ENCODE measurements around the gene SMG9. TPM values are rescaled to one million over a fixed set of nuclear protein-coding genes. Genes with fewer than 3 reads are reported as not detected.

The SMG9 gene
- total and polyA plus RNA-seq, 2 of the 4 experiments (the other 2 are of a cell fraction) = 4.8 to 24.3 TPM

GRCh38 chr19:43763473-43763939, 8.7 kb upstream of the SMG9 start:
- H3K4me1 ChIP-seq (ENCODE audit: control insufficient read depth, insufficient read depth, low read length) = peaks cover 19% of the 10 kb centered on the region
- H2AK9ac ChIP-seq (replicated peaks; ENCODE audit: low read depth, low read length, poor library complexity) = peak overlapping the region; percentile 65
- peak overlapping the region; percentile 14; the same call in 1 of the 2 replicates for H3K27ac ChIP-seq (ENCODE audit: insufficient read depth, low read length)
- peak overlapping the region; percentile 83 for H2AFZ ChIP-seq (replicated peaks; ENCODE audit: low read length, poor library complexity)
- no peak overlapping the region for H3K4me3 ChIP-seq (ENCODE audit: insufficient read depth, low read depth, low read length)
- H3K4ac ChIP-seq (ENCODE audit: low read depth, low read length) = peak overlapping the region; percentile 65
- ChIA-PET CTCF (interaction anchor here (2.5 kb wide), 1 partner anchor 11 kb away, joined by 10 read pairs; no protein-coding TSS in a partner anchor), POLR2A (ENCODE audit: unreplicated experiment) (no interaction called here)
- H3K4me2 ChIP-seq (ENCODE audit: low read depth, low read length) = no peak overlapping the region
- peak overlapping the region; percentile 38 for H3K14ac ChIP-seq (replicated peaks; ENCODE audit: low read depth, low read length)
- H3K9me1 ChIP-seq (ENCODE audit: insufficient read depth, low read length) = peaks cover 26% of the 10 kb centered on the region
- in situ Hi-C loops (cut with MboI; ENCODE audit: low sequenced_read_pairs) (no loop called here), intact Hi-C loops (cut with micrococcal nuclease) (no loop called here), dilution Hi-C loops (cut with HindIII; ENCODE audit: low sequenced_read_pairs, unreplicated experiment) (no loop called here)
- no peaks in the 10 kb centered on the region for H3K36me3 ChIP-seq (ENCODE audit: control insufficient read depth, insufficient read depth, low read length)
- H3K56ac ChIP-seq (ENCODE audit: extremely low read depth, insufficient read depth, low read length) = no peak overlapping the region
- DNase-seq (peak; percentile 45), ATAC-seq (ENCODE audit: low read depth) (no peak)
- no peak for TF ChIP-seq RAD21 (IDR thresholded peaks at IDR 0.05; ENCODE audit: low read length)
- no peak for TF ChIP-seq USF2 (IDR thresholded peaks at IDR 0.05; ENCODE audit: low read depth, low read length)
- TF ChIP-seq CTCF (conservative IDR thresholded peaks at IDR 0.05; ENCODE audit: low read depth, low read length) = no peak
- TF ChIP-seq POLR2A (IDR thresholded peaks at IDR 0.05; ENCODE audit: low read depth, low read length) = no peak
- no peak for TF ChIP-seq MAZ (IDR thresholded peaks at IDR 0.05; ENCODE audit: borderline replicate concordance, low read depth, low read length)
- TF ChIP-seq RFX5 (IDR thresholded peaks at IDR 0.05; ENCODE audit: low read depth, low read length) = no peak
- no peak for TF ChIP-seq BHLHE40 (IDR thresholded peaks at IDR 0.05; ENCODE audit: low read depth, low read length)
- no peak for TF ChIP-seq MXI1 (IDR thresholded peaks at IDR 0.05; ENCODE audit: borderline replicate concordance, low read depth, low read length)
- TF ChIP-seq, protein P1, sequence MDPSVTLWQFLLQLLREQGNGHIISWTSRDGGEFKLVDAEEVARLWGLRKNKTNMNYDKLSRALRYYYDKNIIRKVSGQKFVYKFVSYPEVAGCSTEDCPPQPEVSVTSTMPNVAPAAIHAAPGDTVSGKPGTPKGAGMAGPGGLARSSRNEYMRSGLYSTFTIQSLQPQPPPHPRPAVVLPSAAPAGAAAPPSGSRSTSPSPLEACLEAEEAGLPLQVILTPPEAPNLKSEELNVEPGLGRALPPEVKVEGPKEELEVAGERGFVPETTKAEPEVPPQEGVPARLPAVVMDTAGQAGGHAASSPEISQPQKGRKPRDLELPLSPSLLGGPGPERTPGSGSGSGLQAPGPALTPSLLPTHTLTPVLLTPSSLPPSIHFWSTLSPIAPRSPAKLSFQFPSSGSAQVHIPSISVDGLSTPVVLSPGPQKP (IDR thresholded peaks at IDR 0.05; ENCODE audit: borderline replicate concordance, low read depth, low read length) = no peak
- no peak for TF ChIP-seq RCOR1 (IDR thresholded peaks at IDR 0.05; ENCODE audit: insufficient replicate concordance, low read length)
- H4K20me1 ChIP-seq (ENCODE audit: insufficient read depth, low read length) = no peaks in the 10 kb centered on the region
- H3K79me1 ChIP-seq (ENCODE audit: low read depth in 1 of 2, low read length in 2 of 2) = peaks cover 0 to 14% of the 10 kb centered on the region in 2 experiments; a peak in 2 of 4 replicates
- peak overlapping the region; percentile 11; the same call in 1 of the 2 replicates for H3K23ac ChIP-seq (ENCODE audit: low read depth, low read length)
- no TSS peak for BruUV-seq (replicated peaks)
- no peak overlapping the region for H3K9ac ChIP-seq (ENCODE audit: low read depth, low read length)
- H3K18ac ChIP-seq (ENCODE audit: low read depth, low read length) = peak overlapping the region; percentile 28; the same call in 1 of the 2 replicates
- H3K9me3 ChIP-seq (ENCODE audit: control insufficient read depth, insufficient read depth, low read length) = no peaks in the 10 kb centered on the region
- H4K91ac ChIP-seq (ENCODE audit: insufficient read depth, low read depth, low read length) = peak overlapping the region; percentile 57
- WGBS, 2 experiments (ENCODE audit: extremely low coverage in 2 of 2, insufficient read length in 1 of 2) = no CpG with 5 or more reads among the region's 3 CpGs
- peak overlapping the region; percentile 91 for H2AK5ac ChIP-seq (ENCODE audit: low read depth, low read length)
- peak overlapping the region; percentile 75 for H2BK5ac ChIP-seq (ENCODE audit: low read depth, low read length, poor library complexity, severe bottlenecking)
- peak overlapping the region; percentile 84 for H2BK120ac ChIP-seq (ENCODE audit: low read depth, low read length)
- peak overlapping the region; percentile 58; the same call in 1 of the 2 replicates for H4K5ac ChIP-seq (ENCODE audit: low read depth, low read length)
- peak overlapping the region; percentile 27; the same call in 1 of the 3 replicates for H2BK15ac ChIP-seq (ENCODE audit: low read depth, low read length)
- no peaks in the 10 kb centered on the region for H3K27me3 ChIP-seq (ENCODE audit: control insufficient read depth, insufficient read depth, low read length)
- H2BK20ac ChIP-seq (ENCODE audit: low read depth, low read length) = peak overlapping the region; percentile 54
- peak overlapping the region in 1 of 2 experiments; percentile 72; a peak in 1 of 4 replicates for H4K8ac ChIP-seq (ENCODE audit: low read depth in 2 of 2, low read length in 2 of 2)
